HG02970 (cell line): Measurements from ENCODE around the gene THAP2.
"Not testable (repeated sequence)": the region's sequence is repeated elsewhere in the genome, so short reads cannot be mapped to it uniquely, and the experiment has no call there.

Experiments
- ATAC-seq: cut with Tn5 transposase; IDR thresholded peaks from one replicate; pipeline ENCODE4 v1.9.1; 2021; ENCODE audit warnings: mild to moderate bottlenecking, moderate library complexity, moderate number of reproducible peaks; ENCODE audit not compliant: unreplicated experiment, low FRiP score

The THAP2 gene

GRCh38 chr12:71661977-71662530 lies 2.0 kb upstream of the THAP2 start:
- ATAC-seq, result no peak

- peak; percentile 19 for ATAC-seq
Observed at GRCh38 chr12:71662849-71663560, 1.1 kb upstream of the THAP2 start.

GRCh38 chr12:71664411-71665089 lies 449 bp downstream of the THAP2 start:
- peak; percentile 9 for ATAC-seq

GRCh38 chr12:71665090-71665463 lies 976 bp downstream of the THAP2 start:
- no peak for ATAC-seq

- no peak for ATAC-seq
Observed at GRCh38 chr12:71666259-71666658, 2.2 kb downstream of the THAP2 start.

GRCh38 chr12:71671311-71671710 lies 7.2 kb downstream of the THAP2 start:
- no peak for ATAC-seq

- no peak for ATAC-seq
Observed at GRCh38 chr12:71671816-71672215, 7.7 kb downstream of the THAP2 start.

GRCh38 chr12:71682466-71682865 lies 18.4 kb downstream of the THAP2 start:
- no peak for ATAC-seq

GRCh38 chr12:71683633-71684032 lies 19.5 kb downstream of the THAP2 start:
- ATAC-seq, result no peak

- no peak for ATAC-seq
Observed at GRCh38 chr12:71684081-71684480, 20.0 kb downstream of the THAP2 start.

GRCh38 chr12:71685312-71685906 lies 21.3 kb downstream of the THAP2 start:
- ATAC-seq, result no peak

GRCh38 chr12:71685914-71686657 lies 22.0 kb downstream of the THAP2 start, which contains the start of gene TMEM19:
Gene TMEM19, plus strand, starts transcription at chr12:71686082. Its CDS starts 599 bp downstream, at chr12:71686681.
- peak; percentile 94 for ATAC-seq

GRCh38 chr12:71686658-71687025 lies 22.5 kb downstream of the THAP2 start:
- no peak for ATAC-seq

GRCh38 chr12:71687172-71687571 lies 23.1 kb downstream of the THAP2 start:
- not testable (repeated sequence) for ATAC-seq

- ATAC-seq, result no peak
Observed at GRCh38 chr12:71688961-71689570, 25.0 kb downstream of the THAP2 start.

- no peak for ATAC-seq
Observed at GRCh38 chr12:71691504-71692129, 27.5 kb downstream of the THAP2 start.

GRCh38 chr12:71693126-71693525 lies 29.0 kb downstream of the THAP2 start:
- ATAC-seq, result no peak

GRCh38 chr12:71693651-71694050 lies 29.6 kb downstream of the THAP2 start:
- peak; percentile 10 for ATAC-seq

- ATAC-seq, result peak; percentile 76
Observed at GRCh38 chr12:71694099-71694820, 30.2 kb downstream of the THAP2 start.
